HepG2 (cell line): ENCODE measurements around the gene BAHCC1. TPM values are rescaled to one million over a fixed set of nuclear protein-coding genes. Genes with fewer than 3 reads are reported as not detected.

Experiments
- ATAC-seq: fragments of 200-7000 bp; cut with Tn5 transposase; 3 replicates; pipeline ENCODE4 v1.9.1; 2020; ENCODE audit warnings: mild to moderate bottlenecking, moderate library complexity
- BruUV-seq: library from RNA; stranded (reverse); fragments of 400-500 nt; replicated peaks from 2 replicates; lab custom pipeline; 2021; lab: Mats Ljungman, UMichigan
- CTCF ChIA-PET: fragments of 300-600 bp; formaldehyde crosslinking; extraction: SDS; loops from one replicate; lab custom pipeline; 2021; ENCODE audit warnings: low total read pairs, inconsistent platforms, low intra/inter-chr PET ratio; lab: Yijun Ruan, JAX
- POLR2A ChIA-PET: fragments of 350-600 bp; sonication (Branson Sonifier 250); formaldehyde crosslinking; loops from one replicate; lab custom pipeline; 2020; ENCODE audit warnings: antibody characterized with exemption, inconsistent platforms; lab: Yijun Ruan, JAX
- DNase-seq: peaks from one replicate; pipeline ENCODE4 v3.0.0-alpha.2; 2015; ENCODE audit warnings: low spot score
- FAIRE-seq: peaks from 3 replicates; lab custom pipeline; 2011; peaks lifted over from hg19 to GRCh38; lab: Jason Lieb, UNC
- H2AFZ ChIP-seq: one replicate; pipeline ENCODE4 v1.6.1; 2011; ENCODE audit warnings: low read length, inconsistent platforms
- H3K27ac ChIP-seq: fragments of 300-600 bp; 3 replicates; pipeline ENCODE4 v1.8.0; 2011; ENCODE audit warnings: mixed run types, mild to moderate bottlenecking, mixed read lengths, low read length, inconsistent platforms; ENCODE audit not compliant: insufficient read depth; ENCODE audit errors: extremely low read length
- H3K27me3 ChIP-seq, 2 experiments: fragments of 200-600 bp in 1 of 2; 2 replicates in 1 of 2; 3 replicates in 1 of 2; pipeline versions ENCODE4 v1.6.0 to v1.8.0; 2011; ENCODE audit warnings: low read length in 2 of 2, mild to moderate bottlenecking in 2 of 2, moderate library complexity in 2 of 2, inconsistent platforms in 1 of 2; ENCODE audit not compliant: insufficient read depth in 2 of 2, control insufficient read depth in 1 of 2
- H3K36me3 ChIP-seq, 2 experiments: fragments of 200-600 bp in 1 of 2; replicated peaks in 1 of 2; 2 replicates in 1 of 2; 3 replicates in 1 of 2; pipeline versions ENCODE4 v1.5.1 to v1.8.0; 2011; ENCODE audit warnings: low read length in 2 of 2, inconsistent platforms in 1 of 2; ENCODE audit not compliant: insufficient read depth in 2 of 2, control insufficient read depth in 1 of 2
- H3K4me1 ChIP-seq: 2 replicates; pipeline ENCODE4 v1.5.1; 2012; ENCODE audit warnings: low read length, inconsistent platforms; ENCODE audit not compliant: insufficient read depth
- H3K4me2 ChIP-seq: 2 replicates; pipeline ENCODE4 v1.6.0; 2011; ENCODE audit warnings: low read depth, low read length, inconsistent platforms
- H3K4me3 ChIP-seq, 3 experiments: fragments of 200-600 bp in 1 of 3; sonication (generic), shearing (Covaris generic) in 1 of 3; replicated peaks in 1 of 3; 2 replicates each; pipeline ENCODE4 v1.5.1; 2011 to 2016; ENCODE audit warnings: low read length in 3 of 3, inconsistent platforms in 2 of 3, low read depth in 2 of 3, mild to moderate bottlenecking in 2 of 3, control low read depth in 1 of 3, mixed read lengths in 1 of 3; ENCODE audit not compliant: insufficient read depth in 1 of 3
- H3K79me2 ChIP-seq: one replicate; pipeline ENCODE4 v1.6.1; 2011; ENCODE audit warnings: low read length, inconsistent platforms; ENCODE audit not compliant: insufficient read depth
- H3K9ac ChIP-seq: 2 replicates; pipeline ENCODE4 v1.6.0; 2011; ENCODE audit warnings: mild to moderate bottlenecking, low read depth, low read length, inconsistent platforms; ENCODE audit not compliant: insufficient read depth
- H3K9me3 ChIP-seq: 2 replicates; pipeline ENCODE4 v1.5.1; 2012; ENCODE audit warnings: mild to moderate bottlenecking, low read length
- H4K20me1 ChIP-seq: 2 replicates; pipeline ENCODE4 v1.6.0; 2011; ENCODE audit warnings: inconsistent platforms, mild to moderate bottlenecking, low read length, moderate library complexity; ENCODE audit not compliant: insufficient read depth
- ZNF883 ChIP-seq: sonication (generic); formaldehyde crosslinking; IDR thresholded peaks from 2 replicates; pipeline ENCODE4 v1.5.1; 2020; ENCODE audit warnings: mild to moderate bottlenecking, missing genetic modification reagents; ENCODE audit errors: not compliant biosample characterization
- ZSCAN25 ChIP-seq: sonication (generic); formaldehyde crosslinking; IDR thresholded peaks from 2 replicates; pipeline ENCODE4 v1.8.0; 2022; ENCODE audit warnings: mild to moderate bottlenecking, missing genetic modification reagents
- WGBS: methylation state at CpG from one replicate; pipeline ENCODE4 v1.1.6; 2017; ENCODE audit warnings: low lambda C conversion rate; 5-methylcytosine and 5-hydroxymethylcytosine counted together
- in situ Hi-C: cut with HindIII; loops from 2 replicates; pipeline ENCODE4 v1.10.0; 2017; ENCODE audit warnings: low pct_unique_long_range_greater_than_20kb; ENCODE audit not compliant: extremely low pct_ligation_motif_present
- intact Hi-C: fragments of 100-400 bp; cut with micrococcal nuclease; formaldehyde crosslinking; loops from one replicate; pipeline ENCODE4 v1.10.0; 2022; ENCODE audit not compliant: unreplicated experiment
- polyA plus RNA-seq, 8 experiments: library from polyadenylated mRNA; depleted of rRNA in 3 of 8; stranded (reverse) in 7 of 8; unstranded in 1 of 8; fragments of >200 nt; fragmentation: Illumina TruSeq in 4 of 8; extraction: Trizol in 4 of 8; gene quantifications; 2 replicates each; pipeline versions ENCODE4 v1.2.1 to v1.2.3, GENCODE V29; 2011 to 2016; ENCODE audit warnings: low read depth in 4 of 8, missing spikeins in 1 of 8, mixed read lengths in 1 of 8; ENCODE audit not compliant: insufficient read depth in 1 of 8
- total RNA-seq, 5 experiments: library from RNA; depleted of rRNA; stranded (reverse); fragments of >200 nt; fragmentation: Illumina TruSeq; extraction: Trizol; gene quantifications; 2 replicates each; pipeline ENCODE4 v1.2.3, GENCODE V29; 2016; ENCODE audit warnings: low read depth in 1 of 5
- TF ChIP-seq, protein P1 (sequence below), 2 experiments: fragments of 450-650 bp in 1 of 2; sonication (generic) in 1 of 2; formaldehyde crosslinking in 1 of 2; IDR thresholded peaks; 2 replicates each; pipeline versions ENCODE4 v1.6.1 to v1.8.0; 2016 to 2022; ENCODE audit warnings: antibody characterized with exemption in 1 of 2, mild to moderate bottlenecking in 1 of 2, missing genetic modification reagents in 1 of 2

The BAHCC1 gene
- total and polyA plus RNA-seq, 2 of the 13 experiments (the other 11 are each of a cell fraction or from before 2014, with no cell fraction given): 1.4 to 1.7 TPM

DNA sequence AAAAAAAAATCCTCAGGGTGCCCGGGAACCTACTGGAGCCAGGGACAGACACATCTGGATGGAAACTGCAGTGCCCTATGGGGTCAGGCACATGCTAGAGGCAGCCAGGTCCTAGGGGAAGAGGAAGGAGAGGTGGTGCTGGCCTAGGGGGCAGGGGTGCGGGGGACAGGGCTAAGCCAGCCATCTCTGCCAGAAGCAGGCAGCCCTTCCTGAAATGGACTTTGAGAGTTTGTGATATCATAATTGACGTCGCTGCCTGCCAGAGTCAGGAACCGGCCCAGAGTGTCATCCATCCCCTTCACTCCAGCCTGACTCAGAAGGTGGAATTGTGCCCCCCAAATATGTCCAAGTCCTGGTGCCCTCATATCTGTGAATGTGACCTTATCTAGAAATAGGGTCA lies 25.0 kb upstream of the BAHCC1 start:
- BruUV-seq: no TSS peak
- no peaks in the 10 kb centered on the region for H3K79me2 ChIP-seq
- no peak overlapping the region for H3K4me3 ChIP-seq
- DNase-seq (no peak), FAIRE-seq (no peak)
- H3K4me1 ChIP-seq: peaks cover 44% of the 10 kb centered on the region
- no peak overlapping the region for H2AFZ ChIP-seq
- POLR2A ChIA-PET: no interaction called here
- H3K9me3 ChIP-seq: no peaks in the 10 kb centered on the region
- intact Hi-C loops (no loop called here), in situ Hi-C loops (no loop called here)
- TF ChIP-seq ZNF883 (CRISPR knock-in tag) (no peak), ZSCAN25 (peak; percentile 93)
- TF ChIP-seq, protein P1, sequence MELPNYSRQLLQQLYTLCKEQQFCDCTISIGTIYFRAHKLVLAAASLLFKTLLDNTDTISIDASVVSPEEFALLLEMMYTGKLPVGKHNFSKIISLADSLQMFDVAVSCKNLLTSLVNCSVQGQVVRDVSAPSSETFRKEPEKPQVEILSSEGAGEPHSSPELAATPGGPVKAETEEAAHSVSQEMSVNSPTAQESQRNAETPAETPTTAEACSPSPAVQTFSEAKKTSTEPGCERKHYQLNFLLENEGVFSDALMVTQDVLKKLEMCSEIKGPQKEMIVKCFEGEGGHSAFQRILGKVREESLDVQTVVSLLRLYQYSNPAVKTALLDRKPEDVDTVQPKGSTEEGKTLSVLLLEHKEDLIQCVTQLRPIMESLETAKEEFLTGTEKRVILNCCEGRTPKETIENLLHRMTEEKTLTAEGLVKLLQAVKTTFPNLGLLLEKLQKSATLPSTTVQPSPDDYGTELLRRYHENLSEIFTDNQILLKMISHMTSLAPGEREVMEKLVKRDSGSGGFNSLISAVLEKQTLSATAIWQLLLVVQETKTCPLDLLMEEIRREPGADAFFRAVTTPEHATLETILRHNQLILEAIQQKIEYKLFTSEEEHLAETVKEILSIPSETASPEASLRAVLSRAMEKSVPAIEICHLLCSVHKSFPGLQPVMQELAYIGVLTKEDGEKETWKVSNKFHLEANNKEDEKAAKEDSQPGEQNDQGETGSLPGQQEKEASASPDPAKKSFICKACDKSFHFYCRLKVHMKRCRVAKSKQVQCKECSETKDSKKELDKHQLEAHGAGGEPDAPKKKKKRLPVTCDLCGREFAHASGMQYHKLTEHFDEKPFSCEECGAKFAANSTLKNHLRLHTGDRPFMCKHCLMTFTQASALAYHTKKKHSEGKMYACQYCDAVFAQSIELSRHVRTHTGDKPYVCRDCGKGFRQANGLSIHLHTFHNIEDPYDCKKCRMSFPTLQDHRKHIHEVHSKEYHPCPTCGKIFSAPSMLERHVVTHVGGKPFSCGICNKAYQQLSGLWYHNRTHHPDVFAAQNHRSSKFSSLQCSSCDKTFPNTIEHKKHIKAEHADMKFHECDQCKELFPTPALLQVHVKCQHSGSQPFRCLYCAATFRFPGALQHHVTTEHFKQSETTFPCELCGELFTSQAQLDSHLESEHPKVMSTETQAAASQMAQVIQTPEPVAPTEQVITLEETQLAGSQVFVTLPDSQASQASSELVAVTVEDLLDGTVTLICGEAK (IDR thresholded peaks at IDR 0.05): no peak
- TF ChIP-seq, protein P1 (CRISPR knock-in tag; IDR thresholded peaks at IDR 0.05): 0 out of 2 replicates have a peak, but pooled peaks have one; percentile 24
- TF ChIP-seq, all 625 proteins: peak for 2
- CTCF ChIA-PET: no interaction called here
- H3K9ac ChIP-seq: no peak overlapping the region
- no peak overlapping the region for H3K4me2 ChIP-seq
- no peaks in the 10 kb centered on the region for H4K20me1 ChIP-seq
- no peak overlapping the region for H3K27ac ChIP-seq
- no peak for ATAC-seq
- H3K36me3 ChIP-seq: no peaks in the 10 kb centered on the region
- 0% methylated on average over 5 of the region's 5 CpGs for WGBS
- H3K27me3 ChIP-seq: peaks cover 11 to 72% of the 10 kb centered on the region in 2 experiments; a peak in 4 of 5 replicates
